Calu3 (cell line): ENCODE results near the gene CHST6. TPM values are rescaled to one million over a fixed set of nuclear protein-coding genes. Genes with fewer than 3 reads are reported as not detected.

Experiments used
- BruUV-seq: library from RNA; stranded (reverse); fragments of 400-500 nt; replicated peaks from 2 replicates; lab custom pipeline; 2021; lab: Mats Ljungman, UMichigan
- CTCF ChIA-PET: fragments of 300-600 bp; sonication (Branson Sonifier 250); formaldehyde crosslinking; loops from one replicate; lab custom pipeline; 2022; ENCODE audit warnings: antibody characterized with exemption; lab: Charles Lee
- DNase-seq: peaks from one replicate; pipeline ENCODE4 v3.0.0; 2022
- H3K27ac Mint-ChIP-seq: one replicate; pipeline ENCODE4 v1.8.0; 2022; ENCODE audit warnings: mixed read lengths; ENCODE audit not compliant: unreplicated experiment
- H3K27me3 Mint-ChIP-seq: one replicate; pipeline ENCODE4 v1.8.0; 2022; ENCODE audit warnings: mixed read lengths; ENCODE audit not compliant: unreplicated experiment
- H3K36me3 Mint-ChIP-seq: one replicate; pipeline ENCODE4 v1.8.0; 2022; ENCODE audit warnings: mild to moderate bottlenecking, moderate library complexity, mixed read lengths; ENCODE audit not compliant: insufficient read depth, unreplicated experiment
- H3K4me1 Mint-ChIP-seq: one replicate; pipeline ENCODE4 v1.8.0; 2022; ENCODE audit warnings: mild to moderate bottlenecking, low read depth, mixed read lengths; ENCODE audit not compliant: unreplicated experiment
- H3K4me3 Mint-ChIP-seq: one replicate; pipeline ENCODE4 v1.8.0; 2022; ENCODE audit warnings: mild to moderate bottlenecking, low read depth, moderate library complexity, mixed read lengths; ENCODE audit not compliant: unreplicated experiment
- H3K9me3 Mint-ChIP-seq: one replicate; pipeline ENCODE4 v1.8.0; 2022; ENCODE audit warnings: low read depth, mixed read lengths; ENCODE audit not compliant: unreplicated experiment
- CTCF ChIP-seq: fragments of 200-600 bp; IDR thresholded peaks from one replicate; pipeline ENCODE4 v1.8.0; 2022; ENCODE audit warnings: antibody characterized with exemption; ENCODE audit not compliant: unreplicated experiment
- intact Hi-C: fragments of 100-400 bp; cut with micrococcal nuclease; formaldehyde crosslinking; loops from one replicate; pipeline ENCODE4 v1.10.0; 2022; ENCODE audit not compliant: unreplicated experiment
- total RNA-seq: library from RNA; stranded (reverse); gene quantifications from 2 replicates; pipeline ENCODE4 v1.2.3, GENCODE V29; 2022

Gene CHST6
- total RNA-seq, 1 experiment from 2014 or later = 4.3 TPM

GRCh38 chr16:75423723-75424104, 71.5 kb downstream of the CHST6 start:
- H3K27me3 Mint-ChIP-seq = no peaks in the 10 kb centered on the region
- no TSS peak for BruUV-seq
- peaks cover 29% of the 10 kb centered on the region for H3K4me1 Mint-ChIP-seq
- CTCF ChIA-PET = no interaction called here
- peaks cover under 1% of the 10 kb centered on the region for H3K36me3 Mint-ChIP-seq
- no peaks in the 10 kb centered on the region for H3K9me3 Mint-ChIP-seq
- no peak for DNase-seq
- intact Hi-C loops = no loop called here
- no peak overlapping the region for H3K27ac Mint-ChIP-seq
- no peak overlapping the region for H3K4me3 Mint-ChIP-seq
- TF ChIP-seq CTCF = no peak

Other genes with a start within 250 kb of the CHST6 start
- 153 and 168 TPM in 2 replicates for gene BCAR1, start 243.8 kb downstream of the CHST6 start, total RNA-seq
- 64.1 and 70.9 TPM in 2 replicates for gene CFDP1, start 61.9 kb downstream of the CHST6 start, total RNA-seq
- 48.4 and 52.5 TPM in 2 replicates for gene TMEM170A, start 30.8 kb downstream of the CHST6 start, total RNA-seq
- gene CHST5, start 40.7 kb upstream of the CHST6 start, total RNA-seq = 0.42 and 0.64 TPM in 2 replicates
- gene TMEM231, start 60.8 kb upstream of the CHST6 start, total RNA-seq = 17.6 and 23.8 TPM in 2 replicates
- gene GABARAPL2, start 70.9 kb upstream of the CHST6 start, total RNA-seq = 112 and 123 TPM in 2 replicates
- gene ADAT1, start 127.8 kb upstream of the CHST6 start, total RNA-seq = 90.4 and 111 TPM in 2 replicates
- 198 and 207 TPM in 2 replicates for gene KARS1, start 152.2 kb upstream of the CHST6 start, total RNA-seq
- 45.3 and 48.3 TPM in 2 replicates for gene TERF2IP, start 152.3 kb upstream of the CHST6 start, total RNA-seq
- not detected in 2 replicates for gene CPHXL2, start 181.6 kb upstream of the CHST6 start, total RNA-seq
- not detected in 2 replicates for gene DUXB, start 206.0 kb upstream of the CHST6 start, total RNA-seq
- gene CPHXL, start 231.0 kb upstream of the CHST6 start, total RNA-seq = not detected in 2 replicates